Activated T-cell treated with anti-CD3 and anti-CD28 coated beads, Interleukin-2, amount 50 U/mL, for 4 hours (primary cell): ENCODE data around the gene SLC22A12. TPM values are rescaled to one million over a fixed set of nuclear protein-coding genes. Genes with fewer than 3 reads are reported as not detected.

ENCODE experiments used
- ATAC-seq, 2 donors: fragments of 200-7000 bp; cut with Tn5 transposase; one replicate each; pipeline ENCODE4 v1.10.0; 2021
- DNase-seq: peaks from one replicate; pipeline ENCODE4 v3.0.0-alpha.2; 2020
- H3K27me3 Mint-ChIP-seq: one replicate; pipeline ENCODE4 v1.8.0; 2021; ENCODE audit warnings: low read depth, mixed read lengths
- H3K36me3 Mint-ChIP-seq: one replicate; pipeline ENCODE4 v1.8.0; 2022; ENCODE audit warnings: mixed read lengths; ENCODE audit not compliant: insufficient read depth
- H3K4me1 Mint-ChIP-seq: one replicate; pipeline ENCODE4 v1.8.0; 2021; ENCODE audit warnings: low read depth, mixed read lengths
- H3K4me3 Mint-ChIP-seq: one replicate; pipeline ENCODE4 v1.8.0; 2021; ENCODE audit warnings: mild to moderate bottlenecking, moderate library complexity, mixed read lengths
- H3K9me3 Mint-ChIP-seq: one replicate; pipeline ENCODE4 v1.8.0; 2021; ENCODE audit warnings: mixed read lengths
- total RNA-seq, 3 donors: library from RNA; stranded (reverse); gene quantifications; one replicate each; pipeline ENCODE4 v1.2.1, GENCODE V29; 2021

Gene SLC22A12
- total RNA-seq, 3 donors from 2014 or later, result not detected

DNA sequence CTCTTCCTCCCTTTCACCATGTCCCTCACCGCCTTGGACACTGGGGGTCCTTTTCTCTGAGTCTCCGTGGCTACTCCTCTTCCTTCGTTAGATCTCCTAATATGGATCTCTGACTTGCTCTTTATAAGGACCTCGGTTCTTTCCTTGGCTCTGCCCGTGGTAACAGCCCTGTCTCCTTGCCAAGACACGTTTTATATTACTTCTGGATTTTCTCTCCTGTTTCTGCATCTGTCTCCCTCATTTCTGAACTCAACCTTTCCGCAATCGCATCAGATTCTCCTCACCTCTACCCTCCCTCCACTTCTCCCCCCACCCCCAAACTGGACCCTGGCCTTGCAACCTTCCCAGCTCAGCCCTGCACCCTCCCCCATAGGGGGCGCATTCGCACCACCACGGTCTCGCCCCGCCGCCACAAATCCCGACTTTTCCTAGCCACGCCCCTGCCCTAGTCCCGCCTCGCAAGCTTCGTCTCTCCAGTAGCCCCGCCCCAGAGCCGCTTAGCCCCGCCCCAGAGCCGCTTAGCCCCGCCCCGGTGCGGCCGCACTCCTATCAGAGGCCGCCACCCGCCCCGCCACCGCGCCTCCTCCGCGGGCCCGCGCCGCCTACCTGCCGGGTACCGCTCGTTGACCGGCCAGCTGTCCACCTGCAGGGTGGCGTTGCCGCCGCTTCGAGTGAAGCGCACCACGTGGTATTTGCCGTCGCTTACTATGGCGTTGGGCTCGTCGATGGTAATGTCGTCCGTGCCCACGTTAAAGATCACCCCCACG is 39.0 kb downstream of the SLC22A12 start:
- DNase-seq (no peak), ATAC-seq (no peak)
- H3K27me3 Mint-ChIP-seq, result peaks cover 7% of the 10 kb centered on the region
- no peaks in the 10 kb centered on the region for H3K36me3 Mint-ChIP-seq
- H3K9me3 Mint-ChIP-seq, result no peaks in the 10 kb centered on the region
- H3K4me1 Mint-ChIP-seq, result peaks cover 11% of the 10 kb centered on the region
- H3K4me3 Mint-ChIP-seq, result no peak overlapping the region

DNA sequence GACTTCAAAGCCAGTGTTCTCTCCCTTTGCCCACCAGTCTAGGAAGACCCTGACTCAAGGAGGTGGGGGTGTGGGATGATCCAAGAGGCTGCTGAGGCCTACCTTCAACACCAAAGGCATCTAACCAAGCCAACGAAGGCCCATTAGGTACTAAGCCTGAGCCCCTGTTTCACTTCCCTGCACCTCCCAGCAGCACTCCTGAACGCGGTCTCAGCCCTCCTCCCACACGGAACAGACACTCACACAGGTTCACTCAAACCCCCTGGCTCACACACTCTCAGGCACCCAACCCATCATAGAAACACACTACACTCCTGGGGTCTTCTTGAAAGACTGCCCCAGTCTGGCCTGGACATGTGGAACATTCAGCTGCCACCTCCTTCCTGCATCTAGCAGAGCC is 40.7 kb downstream of the SLC22A12 start:
- Mint-ChIP-seq H3K36me3 (no peaks in the 10 kb centered on the region), H3K4me1 (peaks cover 11% of the 10 kb centered on the region), H3K9me3 (no peaks in the 10 kb centered on the region), H3K27me3 (peaks cover 16% of the 10 kb centered on the region), H3K4me3 (no peak overlapping the region)
- DNase-seq, result no peak
- ATAC-seq, result no peak

DNA sequence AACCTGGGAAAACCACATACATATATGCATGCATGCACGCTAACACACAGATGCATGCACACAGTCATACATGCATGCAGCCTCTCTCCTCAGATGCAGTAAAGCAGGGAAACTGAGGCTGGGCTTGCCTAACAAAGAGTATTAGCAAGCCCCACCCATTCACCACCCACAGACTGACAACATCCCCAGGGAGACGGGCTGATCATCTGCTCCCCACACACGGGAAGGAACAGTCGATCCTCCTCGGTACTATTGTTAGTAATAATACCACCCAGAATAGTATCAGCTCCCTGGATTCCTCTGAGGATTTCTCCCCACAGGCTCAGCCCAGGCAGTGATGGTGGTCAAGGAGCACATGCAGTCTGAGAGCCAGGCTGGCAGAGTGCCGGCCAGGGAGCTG is 41.2 kb downstream of the SLC22A12 start:
- Mint-ChIP-seq H3K4me3 (no peak overlapping the region), H3K4me1 (peaks cover 11% of the 10 kb centered on the region), H3K36me3 (no peaks in the 10 kb centered on the region), H3K27me3 (peaks cover 16% of the 10 kb centered on the region), H3K9me3 (no peaks in the 10 kb centered on the region)
- ATAC-seq, result no peak
- no peak for DNase-seq

DNA sequence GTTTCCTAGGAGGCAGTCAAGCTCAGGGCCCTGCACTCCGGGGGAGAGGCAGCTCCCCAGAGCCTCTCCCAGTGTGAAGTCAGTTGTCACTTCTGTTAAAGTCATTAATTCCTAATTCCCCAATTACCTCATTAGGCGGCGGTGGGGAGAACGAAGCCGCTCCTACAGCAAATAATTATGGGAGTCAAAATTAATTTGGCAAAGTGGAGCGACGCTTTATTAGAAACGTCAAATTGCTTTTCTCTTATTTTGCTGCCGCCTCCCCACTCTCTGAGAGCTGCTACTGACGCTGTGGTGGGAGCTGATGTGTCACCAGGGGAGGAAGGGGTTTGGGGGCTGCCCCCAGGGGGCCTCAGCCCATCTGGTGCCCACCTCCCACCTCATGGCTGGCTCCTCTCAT is 41.6 kb downstream of the SLC22A12 start:
- peaks cover 11% of the 10 kb centered on the region for H3K4me1 Mint-ChIP-seq
- H3K27me3 Mint-ChIP-seq, result peaks cover 19% of the 10 kb centered on the region
- no peaks in the 10 kb centered on the region for H3K36me3 Mint-ChIP-seq
- no peaks in the 10 kb centered on the region for H3K9me3 Mint-ChIP-seq
- H3K4me3 Mint-ChIP-seq, result no peak overlapping the region
- DNase-seq, result no peak
- no peak for ATAC-seq

DNA sequence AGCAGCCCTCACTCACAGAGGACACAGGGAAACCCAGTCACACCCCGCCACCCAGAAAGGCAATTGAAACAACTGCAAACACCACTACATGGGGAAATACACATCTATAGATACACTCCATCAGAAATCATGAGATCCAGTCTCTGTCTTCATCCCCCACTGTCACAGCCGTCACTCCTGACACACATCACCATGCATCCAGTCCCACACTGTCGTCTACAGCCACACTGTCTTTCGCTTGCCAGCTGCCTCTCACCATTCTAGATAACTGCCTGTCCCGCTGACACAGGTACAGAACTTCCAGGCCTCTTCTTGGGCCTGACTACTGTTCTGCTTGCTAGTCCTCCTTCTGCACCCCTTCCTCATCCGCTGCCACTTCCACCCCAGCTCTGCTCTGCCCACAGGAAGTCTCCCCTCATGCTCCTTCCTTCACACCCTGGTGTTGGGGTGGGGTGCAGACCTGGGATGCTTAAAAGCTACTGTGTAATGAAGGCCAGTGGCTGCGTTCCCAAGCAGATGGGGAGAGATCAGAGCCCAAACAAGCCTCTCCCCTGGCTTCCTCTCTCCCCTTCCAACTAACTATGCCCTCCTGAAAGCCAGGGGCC is 42.6 kb downstream of the SLC22A12 start:
- DNase-seq, result no peak
- Mint-ChIP-seq H3K36me3 (no peaks in the 10 kb centered on the region), H3K9me3 (no peaks in the 10 kb centered on the region), H3K27me3 (peaks cover 20% of the 10 kb centered on the region), H3K4me1 (peaks cover 11% of the 10 kb centered on the region), H3K4me3 (no peak overlapping the region)
- ATAC-seq, result no peak

DNA sequence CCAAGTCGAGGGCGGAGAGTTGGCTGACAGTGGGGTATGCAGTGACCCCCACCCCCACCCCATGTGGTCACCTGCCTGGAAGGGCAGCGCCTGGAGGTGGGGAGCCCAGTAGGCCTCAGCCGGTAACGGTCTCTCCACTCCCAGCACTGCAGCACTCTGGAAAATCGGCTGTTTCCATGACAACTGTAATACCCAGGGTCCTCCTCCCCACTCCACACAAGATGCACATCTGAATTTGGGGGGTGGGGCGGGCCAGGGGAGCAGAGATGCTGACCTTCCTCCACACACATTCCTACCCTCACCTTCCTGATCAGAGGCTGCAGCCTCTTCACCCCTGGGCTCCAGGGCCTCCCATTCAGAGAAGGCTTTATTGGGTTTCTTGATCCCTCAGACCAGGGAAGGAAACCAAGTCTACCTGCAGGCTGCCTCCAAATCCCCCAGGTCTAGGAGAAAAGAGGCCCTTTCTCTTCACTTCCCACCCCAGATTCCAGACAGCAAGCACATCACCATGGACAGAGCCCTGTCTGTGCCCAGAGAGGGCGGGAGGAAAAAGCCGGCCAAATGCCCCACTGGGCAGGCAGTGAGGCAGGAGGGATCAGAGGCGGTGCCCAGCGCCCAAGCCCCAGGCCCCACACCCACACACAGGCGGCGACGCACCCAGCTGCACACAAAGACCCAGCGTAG is 46.5 kb downstream of the SLC22A12 start:
- DNase-seq (no peak), ATAC-seq (no peak)
- H3K4me3 Mint-ChIP-seq, result no peak overlapping the region
- no peaks in the 10 kb centered on the region for H3K9me3 Mint-ChIP-seq
- peaks cover 20% of the 10 kb centered on the region for H3K27me3 Mint-ChIP-seq
- H3K36me3 Mint-ChIP-seq, result no peaks in the 10 kb centered on the region
- peaks cover 11% of the 10 kb centered on the region for H3K4me1 Mint-ChIP-seq

DNA sequence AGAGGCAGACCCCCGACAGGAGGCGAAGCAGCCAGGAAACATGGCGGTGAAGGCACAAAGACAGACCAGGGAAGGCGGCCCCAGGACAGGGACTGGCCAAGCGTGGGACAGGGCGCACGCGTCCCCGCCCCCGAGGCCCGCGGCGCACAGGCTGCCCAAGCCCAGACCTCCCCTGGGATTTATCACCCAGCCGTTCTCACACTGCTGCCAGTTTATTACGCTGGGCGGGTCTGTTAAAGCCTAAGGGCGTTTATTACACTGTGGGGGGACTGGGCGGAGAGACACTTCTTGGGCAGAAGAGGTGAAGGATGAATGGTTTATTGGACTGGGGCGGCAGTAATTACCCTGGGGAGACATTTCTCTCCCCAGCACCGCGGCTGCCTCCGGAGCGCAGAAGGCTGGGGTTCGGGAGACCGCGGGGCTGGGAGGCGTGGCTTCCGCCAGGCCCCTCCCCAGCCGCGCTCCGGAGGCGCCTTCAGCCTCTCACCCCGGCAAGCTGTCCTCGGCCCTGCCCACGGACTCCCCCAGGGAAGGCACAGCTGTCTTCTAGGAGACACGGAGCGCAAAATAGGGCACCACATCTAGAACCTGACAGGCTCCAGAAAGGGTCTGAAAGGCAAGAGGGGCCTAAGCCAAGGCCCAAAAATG is 47.1 kb downstream of the SLC22A12 start:
- DNase-seq (no peak), ATAC-seq (no peak)
- Mint-ChIP-seq H3K4me1 (peaks cover 11% of the 10 kb centered on the region), H3K27me3 (peaks cover 20% of the 10 kb centered on the region), H3K36me3 (no peaks in the 10 kb centered on the region), H3K4me3 (no peak overlapping the region), H3K9me3 (no peaks in the 10 kb centered on the region)

DNA sequence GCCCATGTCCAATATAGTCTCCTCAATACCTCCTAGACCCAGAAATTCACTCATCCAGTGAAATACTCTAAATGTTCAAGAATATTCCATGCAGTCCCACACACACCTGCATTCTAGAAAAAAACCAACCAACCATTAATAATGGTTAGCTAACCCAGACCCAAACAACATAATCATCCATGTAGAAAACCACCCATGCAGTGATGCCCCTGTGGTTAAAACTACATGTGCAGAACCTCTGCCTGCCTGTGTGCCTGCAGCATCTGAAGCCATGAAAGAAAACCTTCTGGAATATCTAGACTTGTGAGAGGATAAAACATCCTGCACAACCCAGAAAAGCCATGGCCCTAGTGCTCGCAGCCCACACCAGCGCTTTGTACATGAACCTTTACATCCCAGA is 47.8 kb downstream of the SLC22A12 start:
- no peak for ATAC-seq
- H3K27me3 Mint-ChIP-seq, result peaks cover 22% of the 10 kb centered on the region
- H3K9me3 Mint-ChIP-seq, result no peaks in the 10 kb centered on the region
- no peak for DNase-seq
- H3K36me3 Mint-ChIP-seq, result no peaks in the 10 kb centered on the region
- peaks cover 7% of the 10 kb centered on the region for H3K4me1 Mint-ChIP-seq
- no peak overlapping the region for H3K4me3 Mint-ChIP-seq

DNA sequence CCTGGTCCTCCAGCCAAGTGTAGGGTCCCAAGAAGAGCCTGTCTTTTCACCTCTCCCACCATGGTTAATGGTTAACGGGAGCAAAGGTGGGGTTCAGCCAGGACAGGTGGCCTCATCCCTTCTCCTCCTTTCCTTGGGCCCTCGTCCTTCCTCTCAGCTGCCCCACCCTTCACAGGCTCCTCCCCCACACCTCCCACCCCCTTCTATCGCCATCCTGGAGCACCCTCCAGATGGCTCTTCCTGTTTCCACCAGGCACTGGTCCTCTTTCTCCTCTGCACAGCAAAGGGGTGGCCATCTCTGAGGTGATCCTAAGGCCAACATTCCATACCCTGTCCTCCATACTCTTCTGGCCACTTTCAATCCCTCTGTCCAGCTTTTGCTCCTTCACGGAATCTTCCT is 48.9 kb downstream of the SLC22A12 start:
- no peaks in the 10 kb centered on the region for H3K36me3 Mint-ChIP-seq
- H3K27me3 Mint-ChIP-seq, result peaks cover 26% of the 10 kb centered on the region
- no peak for ATAC-seq

DNA sequence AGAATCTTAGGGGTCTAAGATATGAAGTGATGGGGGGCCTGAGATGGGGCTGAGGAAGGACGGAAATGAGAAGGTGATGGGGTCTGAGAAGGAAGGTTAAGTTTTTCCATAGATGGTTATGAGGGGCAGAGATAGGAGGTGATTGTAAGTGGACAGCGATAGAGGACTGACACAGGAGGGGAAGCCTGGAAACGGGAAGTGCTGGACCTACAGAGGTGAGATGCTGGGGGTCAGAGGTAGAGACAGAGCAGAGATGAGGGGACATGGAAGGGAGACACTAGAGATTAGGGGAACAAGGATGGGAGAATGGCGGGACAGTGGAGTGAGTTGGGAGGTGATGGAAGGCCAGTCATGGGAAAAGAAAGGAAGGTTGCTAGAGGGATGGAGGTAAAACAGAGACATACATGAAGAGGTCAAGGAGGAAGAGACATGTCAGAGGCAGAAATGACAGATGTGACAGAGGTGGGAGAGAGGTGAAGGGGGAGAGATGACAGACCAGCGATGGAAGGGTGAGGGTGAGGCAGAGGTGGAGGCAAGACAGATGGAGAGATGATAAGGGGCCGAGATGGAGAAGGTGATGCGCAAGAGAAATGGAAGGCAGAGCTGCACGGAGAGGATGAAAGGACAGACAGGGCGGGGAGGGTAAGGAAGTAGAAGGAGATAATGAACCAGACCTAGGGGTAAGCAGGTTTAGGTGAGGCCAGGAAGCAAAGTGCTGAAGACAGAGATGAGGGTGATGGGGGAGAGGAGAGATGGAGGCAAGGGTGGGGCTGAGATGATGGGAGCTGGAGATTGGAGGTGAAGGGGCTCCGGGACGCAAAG is 50.8 kb downstream of the SLC22A12 start:
- no peak for ATAC-seq
- no peak overlapping the region for H3K4me3 Mint-ChIP-seq
- H3K36me3 Mint-ChIP-seq, result no peaks in the 10 kb centered on the region
- H3K27me3 Mint-ChIP-seq, result peaks cover 32% of the 10 kb centered on the region
- no peak for DNase-seq
- H3K4me1 Mint-ChIP-seq, result peaks cover 2% of the 10 kb centered on the region
- no peaks in the 10 kb centered on the region for H3K9me3 Mint-ChIP-seq

More for the DNA sequence above, 48.9 kb downstream of the SLC22A12 start:
- no peaks in the 10 kb centered on the region for H3K9me3 Mint-ChIP-seq
- DNase-seq, result no peak
- no peak overlapping the region for H3K4me3 Mint-ChIP-seq
- peaks cover 2% of the 10 kb centered on the region for H3K4me1 Mint-ChIP-seq

DNA sequence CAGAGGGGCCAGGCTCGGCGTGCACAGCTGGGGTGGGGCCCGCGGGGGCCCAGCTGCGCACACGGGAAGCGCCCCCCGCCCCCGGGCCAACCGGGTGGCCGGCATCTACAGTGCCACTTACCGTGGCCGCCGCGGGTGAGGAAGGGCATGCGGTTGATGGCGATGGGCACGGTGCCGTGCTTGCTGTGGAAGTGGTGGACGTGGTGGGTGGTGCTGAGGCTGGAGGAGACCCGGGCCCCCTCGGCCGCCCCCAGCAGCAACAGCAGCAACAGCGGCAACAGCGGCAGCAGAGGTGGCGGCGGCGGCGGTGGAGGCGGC is 51.4 kb downstream of the SLC22A12 start:
- peak overlapping the region; percentile 25 for H3K4me3 Mint-ChIP-seq
- peaks cover 2% of the 10 kb centered on the region for H3K4me1 Mint-ChIP-seq
- peaks cover 35% of the 10 kb centered on the region for H3K27me3 Mint-ChIP-seq
- DNase-seq, result no peak
- no peaks in the 10 kb centered on the region for H3K36me3 Mint-ChIP-seq
- no peaks in the 10 kb centered on the region for H3K9me3 Mint-ChIP-seq
- ATAC-seq, result no peak

DNA sequence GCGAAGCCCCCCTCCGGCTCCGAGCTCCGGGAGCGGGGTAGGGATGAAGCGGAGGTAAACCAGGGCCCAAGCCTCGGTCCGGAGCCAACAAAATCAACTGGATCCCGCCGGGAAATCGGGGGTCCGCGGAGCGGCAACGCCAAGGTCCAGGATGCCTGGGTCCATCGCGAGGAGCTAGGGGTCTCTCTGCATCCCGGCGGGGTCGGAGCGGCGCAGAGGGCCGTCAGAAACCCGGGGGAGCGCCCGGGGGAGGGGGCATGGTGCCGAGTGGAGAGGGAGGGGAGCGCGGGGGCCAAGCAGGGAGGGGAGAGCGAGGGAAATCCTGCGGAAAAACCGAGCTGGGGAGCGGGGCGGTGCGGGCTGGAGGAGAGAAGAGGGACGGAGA is 51.8 kb downstream of the SLC22A12 start:
- ATAC-seq, result no peak
- peaks cover 34% of the 10 kb centered on the region for H3K27me3 Mint-ChIP-seq
- no peak overlapping the region for H3K4me3 Mint-ChIP-seq
- H3K9me3 Mint-ChIP-seq, result no peaks in the 10 kb centered on the region
- H3K4me1 Mint-ChIP-seq, result peaks cover 2% of the 10 kb centered on the region
- no peak for DNase-seq
- no peaks in the 10 kb centered on the region for H3K36me3 Mint-ChIP-seq

DNA sequence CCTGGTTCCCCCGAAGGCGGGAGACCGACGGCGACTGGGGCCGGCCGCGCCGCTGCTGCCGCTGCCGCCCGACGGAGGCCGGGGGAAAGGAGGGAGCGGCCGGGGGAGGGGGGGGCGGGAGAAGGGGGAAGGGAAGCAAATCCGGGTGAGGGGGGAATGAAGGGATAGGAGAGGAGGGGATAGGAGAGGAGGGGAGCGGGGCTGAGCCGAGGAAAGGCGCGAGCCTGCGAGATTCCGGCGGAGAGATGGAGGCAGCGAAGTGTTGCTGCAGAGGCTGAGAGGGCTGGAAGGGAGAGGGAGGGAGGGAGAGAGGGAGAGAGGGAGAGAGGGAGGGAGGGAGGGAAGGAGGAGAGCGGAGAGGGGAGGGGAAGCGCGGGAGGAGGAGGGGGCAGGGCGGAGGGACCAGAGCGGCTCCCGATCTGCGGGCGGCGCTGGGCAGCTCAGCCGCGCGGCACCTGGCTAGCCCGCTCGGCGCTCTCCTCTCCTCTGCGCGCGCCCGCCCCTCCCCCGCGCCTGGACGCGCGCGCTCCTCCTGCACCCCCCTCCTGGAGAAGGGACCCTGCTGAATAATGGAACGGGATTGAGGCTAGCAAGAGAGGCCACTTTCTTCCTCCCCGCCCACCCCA is 52.3 kb downstream of the SLC22A12 start:
- Mint-ChIP-seq H3K27me3 (peaks cover 34% of the 10 kb centered on the region), H3K4me1 (peaks cover 2% of the 10 kb centered on the region), H3K4me3 (no peak overlapping the region), H3K36me3 (no peaks in the 10 kb centered on the region), H3K9me3 (no peaks in the 10 kb centered on the region)
- ATAC-seq (peak; percentile 36 to 39), DNase-seq (no peak)
